Aorta (tissue), 5 donors: ENCODE data around the gene LILRA5. TPM values are rescaled to one million over a fixed set of nuclear protein-coding genes. Genes with fewer than 3 reads are reported as not detected.
"Not testable (repeated sequence)": the region's sequence is repeated elsewhere in the genome, so short reads cannot be mapped to it uniquely, and the experiment has no call there.

Source experiments
- ATAC-seq: fragments of 200-7000 bp; cut with Tn5 transposase; one replicate; pipeline ENCODE4 v1.9.1; 2022; ENCODE audit warnings: moderate library complexity; ENCODE audit not compliant: low FRiP score
- DNase-seq, 2 donors: peaks; one replicate each; pipeline ENCODE4 v3.0.0-alpha.2; 2020
- H3K27ac ChIP-seq, 2 donors: one replicate each; pipeline ENCODE4 v1.5.1; 2013; ENCODE audit warnings: low read length in 2 of 2, mild to moderate bottlenecking in 2 of 2, moderate library complexity in 2 of 2, control low read depth in 1 of 2, inconsistent platforms in 1 of 2, low read depth in 1 of 2
- H3K27me3 ChIP-seq, 2 donors: one replicate each; pipeline ENCODE4 v1.6.1; 2013; ENCODE audit warnings: control low read depth in 1 of 2, low read length in 1 of 2, mild to moderate bottlenecking in 1 of 2, moderate library complexity in 1 of 2; ENCODE audit not compliant: insufficient read depth in 2 of 2, control insufficient read depth in 1 of 2
- H3K36me3 ChIP-seq, 2 donors: one replicate each; pipeline ENCODE4 v1.6.1; 2013; ENCODE audit warnings: control low read depth in 1 of 2, low read length in 1 of 2, mild to moderate bottlenecking in 1 of 2; ENCODE audit not compliant: insufficient read depth in 2 of 2, control insufficient read depth in 1 of 2
- H3K4me1 ChIP-seq, 2 donors: one replicate each; pipeline ENCODE4 v1.6.1; 2013; ENCODE audit warnings: low read length in 2 of 2, control low read depth in 1 of 2, mild to moderate bottlenecking in 1 of 2, moderate library complexity in 1 of 2; ENCODE audit not compliant: insufficient read depth in 2 of 2, control insufficient read depth in 1 of 2
- H3K4me3 ChIP-seq, 2 donors: one replicate each; pipeline ENCODE4 v1.5.1; 2013; ENCODE audit warnings: low read length in 2 of 2, control low read depth in 1 of 2, mild to moderate bottlenecking in 1 of 2
- H3K9me3 ChIP-seq: one replicate; pipeline ENCODE4 v1.6.1; 2013; ENCODE audit warnings: mild to moderate bottlenecking, low read length; ENCODE audit not compliant: control insufficient read depth
- WGBS, 2 donors: extraction: QIAGEN DNeasy Blood & Tissue Kit; methylation state at CpG; one replicate each; pipeline ENCODE4 v1.1.7; 2013; 5-methylcytosine and 5-hydroxymethylcytosine counted together
- intact Hi-C, 2 donors: fragments of 100-400 bp; cut with DNase I; formaldehyde crosslinking; loops; one replicate each; pipeline versions ENCODE4 v1.14.2 to v1.15.0; 2022
- polyA plus RNA-seq, 2 donors: library from polyadenylated mRNA; stranded (reverse); fragments of 200-250 nt; gene quantifications; one replicate each; pipeline ENCODE4 v1.2.3, GENCODE V29; 2013
- total RNA-seq, 2 donors: library from RNA; stranded (reverse); fragmentation: NEBNext Ultra II Directional; extraction: Animal tissue kit (Norgen Biotek cat#: 25700); gene quantifications; one replicate each; pipeline ENCODE4 v1.2.1, GENCODE V29; 2021
- donor health status: healthy with polysubstance abuse.
- donor health status: Bipolar disorder and iron deficiency.
- donor health status: DM: no; HTN: no; CAD: no.
- donor health status: DM: no; HTN: no; CAD: no.
- donor health status: DM: yes; HTN: yes; CAD: no.

Gene LILRA5
- total and polyA plus RNA-seq, 4 donors = 1.7 to 10.8 (median 4.5) TPM

GRCh38 chr19:54285427-54286056, 27.4 kb downstream of the LILRA5 start:
- H3K27me3 ChIP-seq, H3K4me1 ChIP-seq, intact Hi-C loops, H3K36me3 ChIP-seq, H3K9me3 ChIP-seq, H3K27ac ChIP-seq, DNase-seq, H3K4me3 ChIP-seq: not testable (repeated sequence)
- ATAC-seq = peak; percentile 67
- WGBS, 2 donors = 65 to 68% methylated on average over 11 of the region's 12 CpGs

- Histone ChIP-seq H3K9me3 (no peaks in the 10 kb centered on the region), H3K27ac (no peak overlapping the region), H3K36me3 (no peaks in the 10 kb centered on the region), H3K27me3 (no peaks in the 10 kb centered on the region), H3K4me3 (no peak overlapping the region), H3K4me1 (no peaks in the 10 kb centered on the region)
- intact Hi-C loops = no loop called here
- ATAC-seq (no peak), DNase-seq (no peak)
- 65 to 66% methylated on average over 9 of the region's 9 CpGs for WGBS, 2 donors
Measured at GRCh38 chr19:54282686-54283470, 30.1 kb downstream of the LILRA5 start.

- DNase-seq, H3K36me3 ChIP-seq, H3K9me3 ChIP-seq, ATAC-seq, H3K4me1 ChIP-seq, H3K27ac ChIP-seq, intact Hi-C loops, H3K4me3 ChIP-seq, H3K27me3 ChIP-seq: not testable (repeated sequence)
- 70 to 80% methylated on average over 5 of the region's 5 CpGs for WGBS, 2 donors
Measured at GRCh38 chr19:54281729-54282075, 31.3 kb downstream of the LILRA5 start.

- Histone ChIP-seq H3K4me3 (no peak within 1 kb of the TSS), H3K27me3 (no peaks in the 10 kb centered on the region), H3K4me1 (no peaks in the 10 kb centered on the region), H3K36me3 (no peaks in the 10 kb centered on the region), H3K9me3 (no peaks in the 10 kb centered on the region), H3K27ac (no peak within 1 kb of the TSS)
- intact Hi-C loops = no loop called here
- WGBS, 2 donors = 58 to 63% methylated on average over 12 of the region's 12 CpGs
- DNase-seq (no peak), ATAC-seq (no peak)
Measured at GRCh38 chr19:54281007-54281728, 31.8 kb downstream of the LILRA5 start, which contains the start of gene LILRB2. TSS of gene LILRB2 (minus strand) at chr19:54281110. CDS start at chr19:54280496, 614 bp downstream.

GRCh38 chr19:54280441-54280840, 32.5 kb downstream of the LILRA5 start:
- DNase-seq = peak in 1 of 2 donors; percentile 72
- intact Hi-C loops, H3K36me3 ChIP-seq, H3K9me3 ChIP-seq, H3K27ac ChIP-seq, ATAC-seq, H3K4me1 ChIP-seq, H3K4me3 ChIP-seq, H3K27me3 ChIP-seq: not testable (repeated sequence)
- WGBS, 2 donors = 59 to 66% methylated on average over 8 to 10 of the region's 10 CpGs

- ATAC-seq, DNase-seq, H3K9me3 ChIP-seq, H3K27ac ChIP-seq, H3K36me3 ChIP-seq, H3K27me3 ChIP-seq, intact Hi-C loops, H3K4me3 ChIP-seq, H3K4me1 ChIP-seq: not testable (repeated sequence)
- WGBS, 2 donors = 44 to 48% methylated on average over 4 of the region's 4 CpGs
Measured at GRCh38 chr19:54280025-54280424, 32.9 kb downstream of the LILRA5 start.

- WGBS, 2 donors = 73 to 77% methylated on average over 18 of the region's 18 CpGs
- no peak for ATAC-seq
- Histone ChIP-seq H3K4me1 (no peaks in the 10 kb centered on the region), H3K27ac (no peak overlapping the region), H3K9me3 (no peaks in the 10 kb centered on the region), H3K4me3 (no peak overlapping the region), H3K36me3 (no peaks in the 10 kb centered on the region), H3K27me3 (no peaks in the 10 kb centered on the region)
- no peak for DNase-seq
- intact Hi-C loops = no loop called here
Measured at GRCh38 chr19:54279406-54279962, 33.5 kb downstream of the LILRA5 start.

- H3K36me3 ChIP-seq, intact Hi-C loops, H3K27me3 ChIP-seq, H3K9me3 ChIP-seq, ATAC-seq, H3K4me1 ChIP-seq, H3K27ac ChIP-seq, DNase-seq, H3K4me3 ChIP-seq: not testable (repeated sequence)
- 73% methylated on average over 14 to 15 of the region's 15 CpGs for WGBS, 2 donors
Measured at GRCh38 chr19:54278571-54279195, 34.3 kb downstream of the LILRA5 start.
